Measurements from ENCODE around the gene LYPLAL1.

GRCh38 chr1:219172821-219173220 is 857 bp upstream of the LYPLAL1 start:
- TF ChIP-seq CTCF (IDR thresholded peaks at IDR 0.05; ENCODE audit: control extremely low read depth in 1 of 3, insufficient read depth in 1 of 3, low read depth in 1 of 3, low read length in 3 of 3) (no peak), POLR2A (IDR thresholded peaks at IDR 0.05; ENCODE audit: control extremely low read depth in 1 of 2, low read depth in 2 of 2, low read length in 2 of 2) (no peak)

All from H1 (cell line).